ENCODE measurements around the gene SPATC1L.

SPATC1L gene

DNA sequence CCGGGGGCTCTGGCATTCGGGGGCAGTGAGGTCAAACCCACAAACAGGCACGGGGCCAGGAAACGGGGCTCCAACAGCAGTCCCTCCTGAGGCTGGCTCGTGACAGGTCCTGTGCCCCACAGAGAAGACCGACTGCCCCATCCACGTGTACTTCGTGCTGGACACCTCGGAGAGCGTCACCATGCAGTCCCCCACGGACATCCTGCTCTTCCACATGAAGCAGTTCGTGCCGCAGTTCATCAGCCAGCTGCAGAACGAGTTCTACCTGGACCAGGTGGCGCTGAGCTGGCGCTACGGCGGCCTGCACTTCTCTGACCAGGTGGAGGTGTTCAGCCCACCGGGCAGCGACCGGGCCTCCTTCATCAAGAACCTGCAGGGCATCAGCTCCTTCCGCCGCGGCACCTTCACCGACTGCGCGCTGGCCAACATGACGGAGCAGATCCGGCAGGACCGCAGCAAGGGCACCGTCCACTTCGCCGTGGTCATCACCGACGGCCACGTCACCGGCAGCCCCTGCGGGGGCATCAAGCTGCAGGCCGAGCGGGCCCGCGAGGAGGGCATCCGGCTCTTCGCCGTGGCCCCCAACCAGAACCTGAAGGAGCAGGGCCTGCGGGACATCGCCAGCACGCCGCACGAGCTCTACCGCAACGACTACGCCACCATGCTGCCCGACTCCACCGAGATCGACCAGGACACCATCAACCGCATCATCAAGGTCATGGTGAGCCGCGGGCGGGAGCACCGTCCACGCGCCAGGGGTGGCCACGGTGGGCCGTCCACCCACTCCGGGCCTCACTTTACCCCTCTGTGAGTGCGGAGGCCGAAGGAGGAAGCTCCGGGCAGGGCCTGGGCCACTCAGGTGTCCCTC, 72.2 kb downstream of the SPATC1L start:
- in situ Hi-C loops (cut with MboI; ENCODE audit: low sequenced_read_pairs) = no loop called here

DNA sequence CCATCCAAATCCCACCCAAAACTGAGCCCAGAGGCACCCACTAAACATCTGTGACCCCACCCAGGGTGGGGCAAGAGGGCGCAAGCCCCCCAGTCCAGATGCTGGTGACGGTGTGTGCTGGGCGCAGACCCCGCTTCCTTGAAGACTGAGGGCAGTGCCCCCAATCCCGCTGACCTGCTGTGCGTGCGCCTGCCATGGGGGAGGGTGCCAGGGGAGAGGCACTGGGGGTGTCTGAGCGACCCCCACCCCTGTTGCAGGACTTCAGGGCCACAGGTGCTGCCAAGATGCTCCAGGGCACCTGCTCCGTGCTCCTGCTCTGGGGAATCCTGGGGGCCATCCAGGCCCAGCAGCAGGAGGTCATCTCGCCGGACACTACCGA, 73.1 kb downstream of the SPATC1L start:
- in situ Hi-C loops (cut with MboI; ENCODE audit: low sequenced_read_pairs) = no loop called here

All from HL-60/S4 (cell line).